Measurements from ENCODE around the gene STAC3.

- no peak for TF ChIP-seq HIVEP1 (CRISPR knock-in tag; IDR thresholded peaks at IDR 0.05)
- TF ChIP-seq POLR2A (conservative IDR thresholded peaks at IDR 0.05): no peak
- no peak for TF ChIP-seq RAD51 (IDR thresholded peaks at IDR 0.05; ENCODE audit: borderline replicate concordance, low read depth)
- TF ChIP-seq, protein P1, sequence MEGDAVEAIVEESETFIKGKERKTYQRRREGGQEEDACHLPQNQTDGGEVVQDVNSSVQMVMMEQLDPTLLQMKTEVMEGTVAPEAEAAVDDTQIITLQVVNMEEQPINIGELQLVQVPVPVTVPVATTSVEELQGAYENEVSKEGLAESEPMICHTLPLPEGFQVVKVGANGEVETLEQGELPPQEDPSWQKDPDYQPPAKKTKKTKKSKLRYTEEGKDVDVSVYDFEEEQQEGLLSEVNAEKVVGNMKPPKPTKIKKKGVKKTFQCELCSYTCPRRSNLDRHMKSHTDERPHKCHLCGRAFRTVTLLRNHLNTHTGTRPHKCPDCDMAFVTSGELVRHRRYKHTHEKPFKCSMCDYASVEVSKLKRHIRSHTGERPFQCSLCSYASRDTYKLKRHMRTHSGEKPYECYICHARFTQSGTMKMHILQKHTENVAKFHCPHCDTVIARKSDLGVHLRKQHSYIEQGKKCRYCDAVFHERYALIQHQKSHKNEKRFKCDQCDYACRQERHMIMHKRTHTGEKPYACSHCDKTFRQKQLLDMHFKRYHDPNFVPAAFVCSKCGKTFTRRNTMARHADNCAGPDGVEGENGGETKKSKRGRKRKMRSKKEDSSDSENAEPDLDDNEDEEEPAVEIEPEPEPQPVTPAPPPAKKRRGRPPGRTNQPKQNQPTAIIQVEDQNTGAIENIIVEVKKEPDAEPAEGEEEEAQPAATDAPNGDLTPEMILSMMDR (IDR thresholded peaks at IDR 0.05 in 2 of 3, conservative IDR thresholded peaks at IDR 0.05 in 1 of 3; ENCODE audit: insufficient read depth in 2 of 3, low read depth in 1 of 3, low read length in 3 of 3): no peak
- TF ChIP-seq, protein P2, sequence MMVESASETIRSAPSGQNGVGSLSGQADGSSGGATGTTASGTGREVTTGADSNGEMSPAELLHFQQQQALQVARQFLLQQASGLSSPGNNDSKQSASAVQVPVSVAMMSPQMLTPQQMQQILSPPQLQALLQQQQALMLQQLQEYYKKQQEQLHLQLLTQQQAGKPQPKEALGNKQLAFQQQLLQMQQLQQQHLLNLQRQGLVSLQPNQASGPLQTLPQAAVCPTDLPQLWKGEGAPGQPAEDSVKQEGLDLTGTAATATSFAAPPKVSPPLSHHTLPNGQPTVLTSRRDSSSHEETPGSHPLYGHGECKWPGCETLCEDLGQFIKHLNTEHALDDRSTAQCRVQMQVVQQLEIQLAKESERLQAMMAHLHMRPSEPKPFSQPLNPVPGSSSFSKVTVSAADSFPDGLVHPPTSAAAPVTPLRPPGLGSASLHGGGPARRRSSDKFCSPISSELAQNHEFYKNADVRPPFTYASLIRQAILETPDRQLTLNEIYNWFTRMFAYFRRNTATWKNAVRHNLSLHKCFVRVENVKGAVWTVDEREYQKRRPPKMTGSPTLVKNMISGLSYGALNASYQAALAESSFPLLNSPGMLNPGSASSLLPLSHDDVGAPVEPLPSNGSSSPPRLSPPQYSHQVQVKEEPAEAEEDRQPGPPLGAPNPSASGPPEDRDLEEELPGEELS (CRISPR knock-in tag; IDR thresholded peaks at IDR 0.05; ENCODE audit: borderline replicate concordance): no peak
- TF ChIP-seq CHD4 (IDR thresholded peaks at IDR 0.05; ENCODE audit: insufficient read depth, insufficient replicate concordance, low read depth, low read length, poor library complexity, severe bottlenecking): no peak
- no peak for TF ChIP-seq ZNF24 (IDR thresholded peaks at IDR 0.05)
- TF ChIP-seq ELK1 (CRISPR knock-in tag; IDR thresholded peaks at IDR 0.05): no peak
- no peak for TF ChIP-seq RNF2 (IDR thresholded peaks at IDR 0.05)
- TF ChIP-seq NRF1 (conservative IDR thresholded peaks at IDR 0.05 in 1 of 2, IDR thresholded peaks at IDR 0.05 in 1 of 2): no peak
- no peak for TF ChIP-seq EP300 (IDR thresholded peaks at IDR 0.05; ENCODE audit: low read length)
- TF ChIP-seq SMARCA5 (IDR thresholded peaks at IDR 0.05): no peak
- TF ChIP-seq ARHGAP35 (IDR thresholded peaks at IDR 0.05; ENCODE audit: partially characterized antibody): no peak
- TF ChIP-seq CHCHD3 (CRISPR knock-in tag; IDR thresholded peaks at IDR 0.05): no peak
These were observed 35.3 kb downstream of the STAC3 start for GRCh38 chr12:57215668-57216013.
